ENCODE data around the gene DHX15. TPM values are rescaled to one million over a fixed set of nuclear protein-coding genes. Genes with fewer than 3 reads are reported as not detected.

Gene DHX15
- total RNA-seq, 4 donors from 2014 or later = 118 to 203 (median 170) TPM

- Histone ChIP-seq H3K9me3 (no peaks in the 10 kb centered on the region), H3K27me3 (no peaks in the 10 kb centered on the region), H3K36me3 (peaks cover 0 to 27% (median 13%) of the 10 kb centered on the region in 4 donors), H3K4me3 (no peak overlapping the region), H3K4me1 (no peaks in the 10 kb centered on the region), H3K27ac (no peak overlapping the region)
- DNase-seq = no peak
- intact Hi-C loops (cut with DNase I; ENCODE audit: low total_unique reads) = no loop called here
- 86 to 95% methylated on average over 3 of the region's 3 CpGs for WGBS, 2 donors (ENCODE audit: low coverage in 1 of 2)
- no peak for TF ChIP-seq POLR2AphosphoS5 (IDR thresholded peaks at IDR 0.05)
- TF ChIP-seq CTCF (IDR thresholded peaks at IDR 0.05) = no peak
- TF ChIP-seq POLR2A (IDR thresholded peaks at IDR 0.05) = no peak
- TF ChIP-seq EP300 (IDR thresholded peaks at IDR 0.05; ENCODE audit: low read depth) = no peak
- in situ Hi-C loops (cut with MboI; ENCODE audit: low pct_ligation_motif_present in 1 of 4, low pct_unique_long_range_greater_than_20kb in 1 of 4, low sequenced_read_pairs in 3 of 4) = no loop called here
Observed at GRCh38 chr4:24527371-24527770, 57.0 kb downstream of the DHX15 start.

- no peak for DNase-seq
- no peaks in the 10 kb centered on the region for H3K9me3 ChIP-seq
- no peak overlapping the region for H3K27ac ChIP-seq
- in situ Hi-C loops (cut with MboI; ENCODE audit: low pct_ligation_motif_present in 1 of 4, low pct_unique_long_range_greater_than_20kb in 1 of 4, low sequenced_read_pairs in 3 of 4) = no loop called here
- TF ChIP-seq POLR2AphosphoS5 (IDR thresholded peaks at IDR 0.05) (no peak), POLR2A (IDR thresholded peaks at IDR 0.05) (no peak), EP300 (IDR thresholded peaks at IDR 0.05; ENCODE audit: low read depth) (no peak), CTCF (IDR thresholded peaks at IDR 0.05) (no peak)
- peaks cover 0 to 22% (median 3%) of the 10 kb centered on the region in 4 donors for H3K4me1 ChIP-seq
- H3K4me3 ChIP-seq = no peak overlapping the region
- H3K27me3 ChIP-seq = no peaks in the 10 kb centered on the region
- intact Hi-C loops (cut with DNase I; ENCODE audit: low total_unique reads) = no loop called here
- 98% methylated on average over 2 of the region's 2 CpGs; no CpG with 5 or more reads in 1 of the 2 donors for whole genome bisulfite sequencing, 2 donors (ENCODE audit: low coverage in 1 of 2)
- peaks cover 0 to 9% (median 0%) of the 10 kb centered on the region in 4 donors for H3K36me3 ChIP-seq
Observed at GRCh38 chr4:24521544-24521943, 62.8 kb downstream of the DHX15 start.

- H3K4me3 ChIP-seq = no peak overlapping the region
- H3K36me3 ChIP-seq = no peaks in the 10 kb centered on the region
- WGBS, 2 donors (ENCODE audit: low coverage in 1 of 2) = 87 to 100% methylated on average over 1 of the region's 1 CpG
- intact Hi-C loops (cut with DNase I; ENCODE audit: low total_unique reads) (no loop called here), in situ Hi-C loops (cut with MboI; ENCODE audit: low pct_ligation_motif_present in 1 of 4, low pct_unique_long_range_greater_than_20kb in 1 of 4, low sequenced_read_pairs in 3 of 4) (no loop called here)
- peak overlapping the region in 1 of 4 donors; percentile 44 for H3K27ac ChIP-seq
- TF ChIP-seq POLR2AphosphoS5 (IDR thresholded peaks at IDR 0.05) (no peak), POLR2A (IDR thresholded peaks at IDR 0.05) (no peak), EP300 (IDR thresholded peaks at IDR 0.05; ENCODE audit: low read depth) (no peak), CTCF (IDR thresholded peaks at IDR 0.05) (no peak)
- no peaks in the 10 kb centered on the region for H3K9me3 ChIP-seq
- DNase-seq = no peak
- no peaks in the 10 kb centered on the region for H3K27me3 ChIP-seq
- peaks cover 0 to 22% (median 3%) of the 10 kb centered on the region in 4 donors for H3K4me1 ChIP-seq
Observed at GRCh38 chr4:24519649-24520048, 64.7 kb downstream of the DHX15 start.

- H3K27ac ChIP-seq = no peak overlapping the region
- no peaks in the 10 kb centered on the region for H3K27me3 ChIP-seq
- H3K9me3 ChIP-seq = no peaks in the 10 kb centered on the region
- DNase-seq = no peak
- TF ChIP-seq POLR2A (IDR thresholded peaks at IDR 0.05) (no peak), EP300 (IDR thresholded peaks at IDR 0.05; ENCODE audit: low read depth) (no peak), POLR2AphosphoS5 (IDR thresholded peaks at IDR 0.05) (no peak), CTCF (IDR thresholded peaks at IDR 0.05) (no peak)
- 89 to 90% methylated on average over 2 of the region's 2 CpGs for WGBS, 2 donors (ENCODE audit: low coverage in 1 of 2)
- intact Hi-C loops (cut with DNase I; ENCODE audit: low total_unique reads) (no loop called here), in situ Hi-C loops (cut with MboI; ENCODE audit: low pct_ligation_motif_present in 1 of 4, low pct_unique_long_range_greater_than_20kb in 1 of 4, low sequenced_read_pairs in 3 of 4) (no loop called here)
- peaks cover 0 to 22% (median 3%) of the 10 kb centered on the region in 4 donors for H3K4me1 ChIP-seq
- no peak overlapping the region for H3K4me3 ChIP-seq
- no peaks in the 10 kb centered on the region for H3K36me3 ChIP-seq
Observed at GRCh38 chr4:24517676-24518075, 66.7 kb downstream of the DHX15 start.
